ENCODE measurements around the gene AHCY. TPM values are rescaled to one million over a fixed set of nuclear protein-coding genes. Genes with fewer than 3 reads are reported as not detected.
A peak's percentile ranks its signal among the peaks of the same experiment; 100 is the strongest.
"Not testable (repeated sequence)": the region's sequence is repeated elsewhere in the genome, so short reads cannot be mapped to it uniquely, and the experiment has no call there.

AHCY gene
- total RNA-seq, 1 donor from 2014 or later, result 328 TPM

DNA sequence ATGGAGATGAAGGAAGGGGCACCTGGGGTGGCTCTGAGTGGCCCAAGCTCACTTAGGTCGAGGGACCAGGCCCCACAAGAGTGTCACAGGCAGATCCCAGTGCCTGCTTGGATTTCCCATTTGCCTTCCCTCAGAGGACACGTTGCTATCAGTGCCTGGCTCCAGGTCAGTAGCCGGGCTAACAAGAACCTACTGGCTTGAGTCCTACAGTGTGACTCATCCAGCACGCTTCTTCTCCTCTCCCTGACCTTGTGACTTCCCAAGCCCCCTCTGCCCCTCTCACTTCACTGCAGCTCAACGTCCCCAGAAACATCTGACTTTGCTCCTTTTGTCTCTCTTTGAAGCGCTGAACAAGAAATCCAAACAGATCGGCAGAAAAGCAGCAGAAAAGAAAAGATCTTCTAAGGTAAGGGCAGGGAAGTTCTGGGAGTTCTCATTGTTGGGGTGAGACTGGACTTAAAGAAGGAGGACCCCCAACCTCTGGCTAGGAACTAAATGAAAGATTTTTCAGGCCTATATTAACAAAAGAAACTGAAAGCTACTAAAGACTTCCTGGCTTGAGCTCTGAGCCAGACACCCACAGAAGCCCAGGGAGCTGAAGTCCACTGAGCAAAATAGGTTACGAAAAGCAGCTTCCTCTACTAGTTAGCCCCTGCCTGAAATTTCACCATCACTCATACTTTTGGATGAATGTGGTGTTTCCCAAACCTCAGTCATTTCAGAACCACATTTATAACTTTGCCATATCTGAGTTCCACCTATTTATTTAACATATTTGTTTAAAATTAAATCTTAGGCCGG lies 40.5 kb downstream of the AHCY start:
- Mint-ChIP-seq H3K27me3 (no peaks in the 10 kb centered on the region), H3K36me3 (ENCODE audit: insufficient read depth) (peaks cover 2% of the 10 kb centered on the region), H3K27ac (no peak overlapping the region), H3K4me1 (ENCODE audit: low read depth) (peaks cover 6% of the 10 kb centered on the region), H3K4me3 (ENCODE audit: low read depth) (no peak overlapping the region), H3K9me3 (ENCODE audit: low read depth) (no peaks in the 10 kb centered on the region)
- TF ChIP-seq, protein P1, sequence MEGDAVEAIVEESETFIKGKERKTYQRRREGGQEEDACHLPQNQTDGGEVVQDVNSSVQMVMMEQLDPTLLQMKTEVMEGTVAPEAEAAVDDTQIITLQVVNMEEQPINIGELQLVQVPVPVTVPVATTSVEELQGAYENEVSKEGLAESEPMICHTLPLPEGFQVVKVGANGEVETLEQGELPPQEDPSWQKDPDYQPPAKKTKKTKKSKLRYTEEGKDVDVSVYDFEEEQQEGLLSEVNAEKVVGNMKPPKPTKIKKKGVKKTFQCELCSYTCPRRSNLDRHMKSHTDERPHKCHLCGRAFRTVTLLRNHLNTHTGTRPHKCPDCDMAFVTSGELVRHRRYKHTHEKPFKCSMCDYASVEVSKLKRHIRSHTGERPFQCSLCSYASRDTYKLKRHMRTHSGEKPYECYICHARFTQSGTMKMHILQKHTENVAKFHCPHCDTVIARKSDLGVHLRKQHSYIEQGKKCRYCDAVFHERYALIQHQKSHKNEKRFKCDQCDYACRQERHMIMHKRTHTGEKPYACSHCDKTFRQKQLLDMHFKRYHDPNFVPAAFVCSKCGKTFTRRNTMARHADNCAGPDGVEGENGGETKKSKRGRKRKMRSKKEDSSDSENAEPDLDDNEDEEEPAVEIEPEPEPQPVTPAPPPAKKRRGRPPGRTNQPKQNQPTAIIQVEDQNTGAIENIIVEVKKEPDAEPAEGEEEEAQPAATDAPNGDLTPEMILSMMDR (IDR thresholded peaks at IDR 0.05; ENCODE audit: unreplicated experiment), result no peak
- DNase-seq (ENCODE audit: low spot score, unreplicated experiment), result no peak

GRCh38 chr20:34260208-34260942 lies 42.8 kb downstream of the AHCY start:
- Mint-ChIP-seq H3K36me3 (ENCODE audit: insufficient read depth) (no peaks in the 10 kb centered on the region), H3K27me3 (no peaks in the 10 kb centered on the region), H3K27ac (peak overlapping the region; percentile 14), H3K9me3 (ENCODE audit: low read depth) (no peaks in the 10 kb centered on the region), H3K4me1 (ENCODE audit: low read depth) (peaks cover 4% of the 10 kb centered on the region), H3K4me3 (ENCODE audit: low read depth) (no peak overlapping the region)
- no peak for DNase-seq (ENCODE audit: low spot score, unreplicated experiment)
- TF ChIP-seq, protein P1 (IDR thresholded peaks at IDR 0.05; ENCODE audit: unreplicated experiment), result no peak

DNA sequence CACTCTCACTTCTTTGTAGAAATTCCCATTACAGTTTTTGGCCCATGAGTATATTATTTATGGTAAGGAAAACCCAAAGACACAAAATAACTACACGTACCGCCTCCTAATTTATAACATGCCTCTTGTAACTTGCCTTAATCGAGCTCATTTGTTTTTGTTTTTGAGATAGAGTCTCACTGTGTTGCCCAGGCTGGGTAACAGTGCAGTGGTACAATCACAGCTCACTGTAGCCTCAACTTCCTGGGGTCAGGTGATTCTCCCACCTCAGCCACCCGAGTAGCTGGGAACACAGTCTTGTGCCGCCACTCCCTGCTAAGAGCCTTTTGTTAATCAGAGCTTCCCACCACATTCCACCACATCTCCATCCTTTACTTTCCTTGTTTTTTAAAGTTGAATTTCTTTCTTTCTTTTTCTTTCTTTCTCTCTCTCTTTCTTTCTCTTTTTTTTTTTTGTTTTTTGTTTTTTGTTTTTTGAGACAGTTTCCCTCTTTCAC lies 46.5 kb downstream of the AHCY start:
- no peak overlapping the region for H3K4me3 Mint-ChIP-seq (ENCODE audit: low read depth)
- H3K27me3 Mint-ChIP-seq, result no peaks in the 10 kb centered on the region
- TF ChIP-seq, protein P1 (IDR thresholded peaks at IDR 0.05; ENCODE audit: unreplicated experiment), result no peak
- peaks cover 14% of the 10 kb centered on the region for H3K4me1 Mint-ChIP-seq (ENCODE audit: low read depth)
- no peak overlapping the region for H3K27ac Mint-ChIP-seq
- H3K9me3 Mint-ChIP-seq (ENCODE audit: low read depth), result peaks cover 2% of the 10 kb centered on the region
- H3K36me3 Mint-ChIP-seq (ENCODE audit: insufficient read depth), result no peaks in the 10 kb centered on the region
- no peak for DNase-seq (ENCODE audit: low spot score, unreplicated experiment)

DNA sequence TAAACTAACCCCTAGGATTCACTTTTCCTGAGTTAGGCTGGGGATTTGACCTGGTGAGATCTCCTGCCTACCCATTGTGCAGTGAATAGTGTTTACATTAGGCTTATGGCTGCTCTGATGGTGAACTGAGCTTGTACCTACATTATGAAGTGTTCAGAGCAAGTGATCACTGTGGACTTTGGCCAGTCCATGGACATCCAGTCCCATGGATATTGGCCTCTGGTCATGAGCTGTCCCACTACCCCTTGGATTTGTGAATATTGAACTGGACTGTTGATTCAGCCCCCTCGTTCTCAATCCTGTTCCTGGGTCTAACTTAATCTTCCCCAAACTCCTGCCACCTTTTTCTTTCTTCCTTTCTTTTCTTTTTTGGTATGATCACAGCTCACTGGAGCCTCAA lies 48.2 kb downstream of the AHCY start:
- H3K9me3 Mint-ChIP-seq (ENCODE audit: low read depth), result peaks cover 5% of the 10 kb centered on the region
- H3K27ac Mint-ChIP-seq, result no peak overlapping the region
- no peak overlapping the region for H3K4me3 Mint-ChIP-seq (ENCODE audit: low read depth)
- TF ChIP-seq, protein P1 (IDR thresholded peaks at IDR 0.05; ENCODE audit: unreplicated experiment), result no peak
- H3K27me3 Mint-ChIP-seq, result no peaks in the 10 kb centered on the region
- no peaks in the 10 kb centered on the region for H3K36me3 Mint-ChIP-seq (ENCODE audit: insufficient read depth)
- DNase-seq (ENCODE audit: low spot score, unreplicated experiment), result no peak
- peaks cover 14% of the 10 kb centered on the region for H3K4me1 Mint-ChIP-seq (ENCODE audit: low read depth)

DNA sequence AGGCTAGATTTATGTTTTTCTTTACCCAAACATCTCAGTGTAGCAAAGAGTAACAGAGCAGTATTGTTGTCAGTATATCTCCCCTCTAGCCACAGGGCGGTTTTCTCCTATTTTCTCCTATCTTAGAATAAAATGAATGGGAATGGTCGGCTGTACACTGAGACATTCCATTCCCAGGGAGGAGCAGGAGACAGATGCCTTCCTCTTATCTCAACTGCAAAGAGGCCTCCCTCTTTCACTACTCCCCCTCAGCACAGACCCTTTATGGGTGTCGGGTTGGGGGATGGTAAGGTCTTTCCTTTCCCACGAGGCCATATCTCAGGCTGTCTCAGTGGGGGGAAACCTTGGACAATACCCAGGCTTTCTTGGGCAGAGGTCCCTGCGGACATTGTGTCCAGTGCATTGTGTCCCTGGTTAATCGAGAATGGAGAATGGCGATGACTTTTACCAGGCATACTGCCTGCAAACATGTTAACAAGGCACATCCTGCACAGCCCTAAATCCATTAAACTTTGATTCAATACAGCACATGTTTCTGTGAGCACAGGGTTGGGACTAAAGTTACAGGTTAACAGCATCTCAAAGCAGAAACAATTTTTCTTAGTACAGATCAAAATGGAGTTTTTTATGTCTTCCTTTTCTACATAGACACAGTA lies 50.6 kb downstream of the AHCY start:
- Mint-ChIP-seq H3K4me1 (ENCODE audit: low read depth) (peaks cover 12% of the 10 kb centered on the region), H3K27ac (peak overlapping the region; percentile 22)
- not testable (repeated sequence) for H3K4me3 Mint-ChIP-seq (ENCODE audit: low read depth); H3K27me3 Mint-ChIP-seq; H3K9me3 Mint-ChIP-seq (ENCODE audit: low read depth); DNase-seq (ENCODE audit: low spot score, unreplicated experiment); H3K36me3 Mint-ChIP-seq (ENCODE audit: insufficient read depth)
